Stimulated activated CD8-positive, alpha-beta memory T cell treated with anti-CD3 and anti-CD28 coated beads, Interleukin-7, amount 100 ng/mL, for 48 hours (primary cell): ENCODE results near the gene ZNF609.
"Not testable (repeated sequence)": the region's sequence is repeated elsewhere in the genome, so short reads cannot be mapped to it uniquely, and the experiment has no call there.

Source experiments
- DNase-seq, 2 donors: peaks; one replicate each; pipeline ENCODE4 v3.0.0-alpha.2; 2020; ENCODE audit warnings: low read depth in 1 of 2; ENCODE audit errors: extremely low read depth in 1 of 2

The ZNF609 gene

GRCh38 chr15:64456634-64457108 lies 3.7 kb upstream of the ZNF609 start:
- DNase-seq = no peak

GRCh38 chr15:64459066-64459781 lies 1.2 kb upstream of the ZNF609 start:
- DNase-seq = no peak

DNA sequence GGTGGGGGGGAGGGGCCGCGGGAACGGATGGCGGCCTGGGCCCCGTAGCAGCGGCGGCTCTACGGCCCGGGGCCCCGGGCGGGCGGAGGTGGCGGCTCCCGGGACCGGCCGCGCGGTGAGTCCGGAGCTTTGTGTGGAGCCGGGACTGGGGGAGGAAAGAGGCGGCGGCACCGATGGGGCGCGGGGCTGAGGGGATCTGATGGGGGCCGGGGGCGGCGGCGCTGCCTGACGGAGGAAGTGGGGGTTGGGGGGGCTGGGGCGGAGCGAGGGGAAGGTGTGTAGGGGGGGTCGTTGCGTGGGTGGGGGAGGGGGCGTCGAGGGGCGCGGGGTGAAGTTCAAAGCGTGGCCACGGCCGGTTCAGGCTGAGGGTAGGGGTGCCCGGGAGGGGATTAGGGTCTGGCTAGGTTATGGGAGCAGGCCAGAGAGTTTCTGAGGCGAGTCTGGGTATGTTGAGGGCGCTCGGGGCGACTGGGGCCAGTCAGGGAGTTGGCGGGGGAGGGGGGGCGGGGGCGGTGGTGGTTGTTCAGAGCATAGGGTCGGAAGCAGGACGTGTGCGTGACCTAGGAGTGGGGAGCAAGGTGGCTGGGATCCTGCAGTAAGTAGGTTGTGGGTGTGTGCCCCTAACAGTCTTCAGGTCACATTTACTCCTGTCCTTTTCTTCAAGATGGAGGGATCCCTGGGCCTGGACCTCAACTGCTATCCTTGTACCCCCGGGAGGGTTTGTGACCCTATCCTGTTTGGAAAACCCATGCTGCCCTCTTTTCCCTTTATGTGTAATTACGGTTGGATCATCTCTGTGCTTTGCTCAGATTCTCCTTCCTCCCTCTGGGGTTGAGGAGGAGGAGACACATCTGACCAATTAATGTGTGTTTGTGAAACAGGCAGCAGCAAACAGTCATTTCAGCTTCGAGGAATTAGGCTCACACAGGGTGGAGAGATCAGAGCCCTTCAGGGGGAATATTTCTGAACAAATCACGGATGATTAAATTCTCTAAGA lies 644 bp downstream of the ZNF609 start:
- DNase-seq = peak; percentile 7 to 20

DNA sequence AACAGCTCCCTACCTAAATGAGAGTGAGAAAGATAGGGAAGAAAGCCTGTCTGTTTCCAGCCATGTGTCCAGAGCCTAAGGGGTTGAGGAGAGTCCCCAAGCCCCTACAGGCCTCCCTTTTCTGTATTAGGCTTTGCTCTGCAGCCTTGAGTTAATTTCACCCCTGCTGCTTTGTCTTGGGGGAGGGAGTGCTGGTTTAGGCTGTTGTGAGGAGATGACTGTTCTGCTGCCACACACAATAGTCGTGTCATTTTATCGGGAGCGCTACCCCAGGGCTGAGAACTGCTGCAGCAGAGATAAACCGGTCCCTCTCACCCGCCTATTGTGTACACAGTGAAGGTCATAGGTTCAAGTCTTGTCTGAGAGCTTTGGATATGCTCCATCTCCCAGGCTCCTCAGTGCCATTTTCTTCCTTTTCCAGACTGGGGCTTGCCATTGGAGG lies 1.4 kb downstream of the ZNF609 start:
- peak; percentile 7 to 15 for DNase-seq

- no peak for DNase-seq
Observed at GRCh38 chr15:64462492-64462891, 2.1 kb downstream of the ZNF609 start.

- no peak for DNase-seq
Observed at GRCh38 chr15:64464276-64465005, 4.1 kb downstream of the ZNF609 start.

DNA sequence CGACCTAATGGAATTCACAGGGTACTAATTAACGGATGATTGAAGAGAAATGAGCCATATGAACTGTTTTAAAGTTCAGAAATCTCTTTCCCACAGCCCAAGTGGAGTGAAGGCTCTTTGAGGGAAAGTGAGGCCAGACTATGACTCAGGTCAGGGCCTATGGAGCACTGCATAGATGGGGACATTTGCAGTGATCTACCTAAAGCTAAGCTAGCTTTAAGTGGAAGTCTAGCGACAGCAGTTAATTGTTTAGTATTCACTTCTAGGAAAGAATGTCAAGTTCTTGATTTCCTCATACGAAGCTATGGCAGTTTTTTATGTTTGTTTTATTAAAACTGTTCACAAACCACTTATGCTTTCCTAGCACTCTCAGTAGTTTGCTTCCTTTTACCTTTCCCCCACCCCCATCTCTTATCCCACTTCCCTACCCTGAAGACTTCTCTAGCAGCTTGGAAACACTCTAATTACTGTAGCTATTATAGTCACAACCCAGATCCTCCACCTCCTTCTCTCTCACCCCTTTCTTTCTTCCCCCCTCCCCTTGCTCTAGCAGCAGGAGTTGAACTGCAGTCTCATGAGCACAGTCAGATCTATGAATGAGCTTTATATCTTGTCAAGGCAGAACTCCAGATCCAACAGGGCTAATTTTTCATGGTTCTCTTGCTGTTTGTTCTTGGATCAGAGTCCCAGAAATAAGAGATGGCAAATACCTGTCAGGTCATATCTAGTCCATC lies 6.2 kb downstream of the ZNF609 start:
- DNase-seq = no peak

DNA sequence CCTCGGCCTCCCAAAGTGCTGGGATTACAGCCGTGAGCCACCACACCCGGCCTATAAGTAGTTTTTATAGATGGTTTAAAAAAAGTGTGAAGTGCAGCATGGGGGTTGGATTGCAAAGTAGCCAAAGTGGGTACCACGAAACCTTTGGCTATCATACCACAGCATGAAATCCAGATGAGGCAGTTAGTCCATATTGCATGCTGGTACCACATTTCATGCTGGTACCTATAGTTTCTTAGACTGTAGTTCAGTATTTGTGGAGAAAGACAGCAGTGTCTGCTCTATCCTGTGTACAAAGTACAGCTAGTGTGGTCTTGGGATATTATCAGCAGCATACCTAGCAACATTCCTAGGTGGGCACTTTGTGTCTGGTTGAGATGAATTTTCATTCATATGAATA lies 11.8 kb downstream of the ZNF609 start:
- no peak for DNase-seq

DNA sequence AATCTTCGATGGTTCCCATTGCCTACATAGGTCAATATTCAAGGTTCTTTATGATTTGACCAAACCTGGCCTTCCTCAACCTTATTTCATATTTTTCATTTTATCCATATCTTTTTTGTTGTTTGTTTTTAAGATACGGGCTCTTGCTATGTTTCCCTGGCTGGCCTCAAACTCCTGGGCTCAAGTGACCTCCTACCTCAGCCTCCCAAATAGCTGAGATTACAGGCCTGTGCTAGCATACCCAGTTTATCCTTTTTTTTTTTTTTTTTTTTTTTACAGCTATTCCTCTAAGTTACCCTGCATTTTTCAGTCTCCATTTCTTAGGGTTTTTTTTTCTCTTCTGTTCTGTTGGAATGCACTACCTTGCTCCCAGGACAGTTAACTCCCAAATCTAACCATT lies 14.5 kb downstream of the ZNF609 start:
- no peak for DNase-seq

- DNase-seq = no peak
Observed at GRCh38 chr15:64476550-64476949, 16.2 kb downstream of the ZNF609 start.

DNA sequence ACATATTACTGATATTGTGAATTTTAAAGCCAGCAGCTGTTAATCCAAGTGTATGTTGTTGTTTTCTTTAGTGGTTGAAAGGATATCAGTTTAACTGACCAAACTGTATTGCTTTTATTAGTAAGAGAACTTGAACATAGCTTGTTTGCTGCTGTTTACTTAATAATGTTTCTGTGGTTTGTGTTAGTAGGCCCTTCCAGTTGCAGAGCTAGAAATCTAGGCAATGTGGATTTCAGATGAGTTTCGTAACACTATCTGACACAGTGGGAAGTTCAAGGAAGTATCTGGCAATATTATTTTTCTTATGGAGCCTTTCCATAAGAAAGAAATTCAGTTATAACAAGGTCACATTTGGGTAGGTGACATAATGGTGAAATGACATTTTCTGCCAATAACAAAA lies 18.5 kb downstream of the ZNF609 start:
- DNase-seq = no peak

GRCh38 chr15:64480891-64481290 lies 20.5 kb downstream of the ZNF609 start:
- no peak for DNase-seq

GRCh38 chr15:64483749-64484148 lies 23.4 kb downstream of the ZNF609 start:
- no peak for DNase-seq

DNA sequence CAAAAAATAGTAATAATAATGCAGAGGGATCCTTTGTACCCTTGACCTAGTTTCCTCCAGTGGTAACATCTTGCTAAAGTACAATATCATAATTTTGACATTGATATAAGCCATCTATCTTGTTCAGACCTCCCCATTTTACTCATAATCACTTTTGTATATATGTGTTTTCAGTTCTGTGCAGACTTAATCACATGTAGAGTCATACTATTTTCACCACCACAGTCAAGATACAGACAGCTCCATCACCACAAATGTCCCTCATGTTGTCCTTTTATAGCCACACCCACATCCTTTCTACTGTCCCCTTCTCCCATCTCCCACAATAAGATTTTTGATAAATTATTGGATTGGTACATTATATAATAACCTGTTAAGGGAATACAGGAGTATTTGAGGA lies 25.4 kb downstream of the ZNF609 start:
- DNase-seq = no peak

DNA sequence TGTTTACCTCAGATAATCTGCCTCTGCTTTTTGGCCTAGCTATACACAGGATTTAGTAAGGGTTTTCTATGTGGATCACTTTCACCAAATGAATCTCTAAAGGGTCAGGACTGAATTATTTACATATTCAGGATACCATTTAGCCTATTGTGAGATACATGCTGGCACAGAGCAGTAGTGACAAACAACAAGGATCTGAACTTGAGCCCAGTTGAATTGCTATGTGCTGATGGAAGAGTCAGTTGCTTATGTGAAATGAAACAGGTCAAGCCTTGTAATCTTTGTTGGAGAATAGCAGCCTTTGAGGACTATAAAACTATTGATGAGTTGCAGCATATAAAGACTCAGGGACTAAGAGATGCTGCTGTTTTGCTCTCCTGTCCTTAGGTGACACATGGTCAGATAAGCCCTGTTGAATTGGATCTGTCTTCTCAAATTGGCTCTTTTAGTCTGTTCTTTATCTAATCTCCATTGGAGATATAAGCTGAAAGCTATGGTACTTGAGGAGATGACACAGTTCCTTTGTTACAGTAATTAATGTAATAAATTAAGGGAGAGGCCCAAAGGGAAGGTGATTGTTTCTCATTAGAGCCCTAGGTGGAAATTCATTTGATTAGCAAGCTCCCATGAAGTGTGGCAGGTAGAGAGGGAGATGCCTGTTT lies 30.4 kb downstream of the ZNF609 start:
- DNase-seq = no peak

DNA sequence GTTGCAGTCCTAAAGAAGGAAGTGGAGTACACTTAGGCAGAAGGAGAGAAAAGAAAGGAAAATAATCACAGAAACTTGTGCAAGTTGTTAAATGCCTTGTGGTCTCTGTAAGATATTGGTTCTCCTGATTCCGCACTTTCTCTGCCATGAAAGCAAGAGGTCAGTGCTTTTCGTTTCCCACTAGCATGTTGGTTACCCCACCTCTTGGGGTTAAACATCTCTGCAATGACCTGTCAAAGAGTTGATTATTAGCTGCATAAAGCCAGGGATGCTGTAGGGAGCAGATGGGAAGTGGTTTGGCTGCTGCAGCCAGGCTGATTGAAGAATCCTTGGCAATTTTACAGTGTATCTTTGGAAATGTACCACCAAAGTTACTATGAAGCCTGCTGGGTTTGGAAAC lies 33.3 kb downstream of the ZNF609 start:
- no peak for DNase-seq

GRCh38 chr15:64495968-64496367 lies 35.6 kb downstream of the ZNF609 start:
- not testable (repeated sequence) for DNase-seq

DNA sequence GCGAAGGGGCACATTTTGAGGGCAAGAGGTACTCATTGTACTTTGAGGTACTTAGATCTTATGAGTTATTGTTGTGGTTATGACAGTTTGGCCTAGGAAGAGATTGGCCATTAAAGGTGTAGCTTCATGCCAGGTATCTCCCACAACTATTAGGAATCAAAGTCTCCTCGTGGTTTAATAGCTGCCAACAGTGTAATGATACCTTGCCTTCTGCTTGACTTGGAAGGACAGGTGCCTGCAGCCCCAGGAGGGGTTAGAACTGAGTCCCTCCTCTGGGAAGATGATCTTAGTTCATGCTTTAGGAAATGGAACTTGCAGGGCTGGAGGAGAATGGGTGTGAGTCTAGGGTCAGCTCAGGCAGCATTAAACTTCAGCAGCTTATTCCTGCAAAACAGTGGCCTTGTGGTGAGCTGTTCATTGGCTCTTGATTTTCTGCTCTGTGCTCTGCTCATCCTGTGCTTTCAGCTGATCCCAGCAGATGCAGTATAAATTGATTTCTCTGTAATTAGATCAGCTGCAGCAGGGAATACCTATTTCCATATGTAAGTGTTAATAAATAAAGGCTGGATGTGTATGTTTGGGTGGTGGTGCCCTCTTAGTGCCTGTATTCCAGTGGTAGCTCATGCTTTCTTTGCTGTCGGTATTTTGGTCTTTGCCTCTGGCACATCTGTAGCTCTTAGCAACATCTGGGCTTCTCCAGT lies 40.5 kb downstream of the ZNF609 start:
- no peak for DNase-seq

DNA sequence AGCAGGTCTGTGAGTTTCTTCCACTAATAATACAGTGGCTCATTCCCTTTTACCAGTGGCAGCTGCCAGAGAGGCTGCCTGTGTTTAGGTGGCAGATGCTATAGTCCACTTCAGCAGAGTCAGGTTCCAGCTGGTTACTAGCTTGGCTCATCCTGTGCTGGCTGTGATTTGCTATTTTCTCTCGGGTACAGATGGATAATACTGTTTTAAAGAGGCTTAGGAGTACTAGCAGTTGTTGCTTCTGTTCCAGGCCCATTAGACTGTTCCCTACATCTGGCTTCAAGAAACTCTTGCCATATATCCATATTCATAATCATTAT lies 41.0 kb downstream of the ZNF609 start:
- no peak for DNase-seq
